ENCODE measurements around the gene ZNF326.

DNA sequence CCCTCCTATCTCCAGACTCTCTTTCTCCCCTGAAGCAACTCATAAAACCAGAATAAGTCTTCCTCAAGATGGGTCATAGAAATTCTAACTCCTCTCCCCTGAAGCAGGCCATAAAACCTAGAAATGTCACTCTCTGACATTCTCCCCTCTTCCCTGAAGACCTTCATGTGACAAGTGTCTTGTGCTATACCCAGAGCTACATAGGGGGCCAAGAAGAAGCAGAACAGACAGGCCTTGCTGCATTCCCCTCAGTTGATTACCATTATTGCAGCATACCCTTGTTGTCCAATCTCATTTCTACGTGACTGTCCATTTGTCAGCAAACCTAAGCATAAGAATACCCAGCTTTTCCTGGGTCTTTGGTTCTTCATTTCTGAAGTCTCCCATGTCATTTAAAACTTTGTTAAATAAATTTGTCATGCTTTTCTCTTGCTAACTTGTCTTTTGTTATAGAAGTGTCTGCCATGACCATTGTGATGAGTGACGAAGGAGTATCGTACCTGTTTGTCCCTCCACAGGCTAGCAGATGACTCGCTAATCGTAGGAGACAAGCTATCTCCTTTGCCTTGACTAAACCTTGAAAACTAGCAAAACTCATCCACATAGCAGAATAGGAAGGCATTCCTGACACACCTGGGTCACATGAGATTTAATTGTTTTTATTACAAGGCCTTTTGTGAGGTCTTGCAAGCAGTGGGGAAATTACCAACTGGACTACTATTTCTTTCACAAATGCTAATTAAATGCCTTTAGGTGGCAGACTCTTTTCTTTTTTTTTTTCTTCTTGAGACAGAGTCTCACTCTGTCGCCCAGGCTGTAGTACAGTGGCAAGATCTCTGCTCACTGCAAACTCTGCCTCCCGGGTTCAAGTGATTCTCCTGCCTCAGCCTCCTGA is 39.4 kb upstream of the ZNF326 start:
- no peak for TF ChIP-seq POLR2AphosphoS5 (IDR thresholded peaks at IDR 0.05; ENCODE audit: low read depth, low read length)
- no peak for TF ChIP-seq SRF (IDR thresholded peaks at IDR 0.05; ENCODE audit: low read depth)
- no peak for TF ChIP-seq EZH2 (IDR thresholded peaks at IDR 0.05)

Data from HCT116 (cell line).